Brain microvascular endothelial cell (primary cell): ENCODE data around the gene CSNK1D.

Source experiments
- DNase-seq: peaks from one replicate; pipeline ENCODE4 v3.0.0-alpha.2; 2020
- H3K27ac ChIP-seq: fragments of 250-450 bp; sonication (Bioruptor Pico); 2 replicates; pipeline ENCODE4 v1.5.1; 2020; ENCODE audit warnings: mild to moderate bottlenecking, moderate library complexity
- H3K27me3 ChIP-seq: fragments of 250-450 bp; sonication (Bioruptor Pico); replicated peaks from 2 replicates; pipeline ENCODE4 v1.5.1; 2020; ENCODE audit warnings: mild to moderate bottlenecking
- H3K36me3 ChIP-seq: fragments of 250-450 bp; sonication (Bioruptor Pico); replicated peaks from 2 replicates; pipeline ENCODE4 v1.5.1; 2020; ENCODE audit warnings: mild to moderate bottlenecking
- H3K4me3 ChIP-seq: 2 replicates; pipeline ENCODE4 v1.5.1; 2011; ENCODE audit warnings: low read depth, mild to moderate bottlenecking, control low read depth, low read length, moderate library complexity
- CTCF ChIP-seq: IDR thresholded peaks from 2 replicates; pipeline ENCODE4 v1.5.1; 2011; ENCODE audit warnings: low read depth, mild to moderate bottlenecking, moderate library complexity, low read length, control low read depth, inconsistent platforms; ENCODE audit errors: missing control alignments
- in situ Hi-C: cut with HindIII; loops from 2 replicates; pipeline ENCODE4 v1.10.0; 2017; ENCODE audit warnings: low sequenced_read_pairs, low pct_ligation_motif_present

The CSNK1D gene

GRCh38 chr17:82200743-82201497 lies 72.6 kb downstream of the CSNK1D start:
- DNase-seq = no peak
- Histone ChIP-seq H3K36me3 (peaks cover 10% of the 10 kb centered on the region), H3K4me3 (no peak overlapping the region), H3K27ac (no peak overlapping the region), H3K27me3 (no peaks in the 10 kb centered on the region)
- TF ChIP-seq CTCF = no peak
- in situ Hi-C loops = loop anchor here (10.0 kb wide), 1 partner anchor 134 kb away; the partner anchor contains the start of gene SECTM1

- H3K36me3 ChIP-seq = peaks cover 10% of the 10 kb centered on the region
- H3K4me3 ChIP-seq = no peak overlapping the region
- no peaks in the 10 kb centered on the region for H3K27me3 ChIP-seq
- in situ Hi-C loops = loop anchor here (10.0 kb wide), 1 partner anchor 135 kb away; the partner anchor contains the start of gene SECTM1
- no peak for DNase-seq
- TF ChIP-seq CTCF = no peak
- no peak overlapping the region for H3K27ac ChIP-seq
These were observed 73.4 kb downstream of the CSNK1D start for GRCh38 chr17:82200135-82200534.

GRCh38 chr17:82199496-82199895 lies 74.0 kb downstream of the CSNK1D start:
- H3K4me3 ChIP-seq = no peak overlapping the region
- in situ Hi-C loops = no loop called here
- H3K27me3 ChIP-seq = no peaks in the 10 kb centered on the region
- no peak for TF ChIP-seq CTCF
- peaks cover 17% of the 10 kb centered on the region for H3K36me3 ChIP-seq
- no peak for DNase-seq
- H3K27ac ChIP-seq = no peak overlapping the region

- Histone ChIP-seq H3K27me3 (no peaks in the 10 kb centered on the region), H3K36me3 (peaks cover 25% of the 10 kb centered on the region), H3K27ac (no peak overlapping the region), H3K4me3 (no peak overlapping the region)
- no peak for DNase-seq
- TF ChIP-seq CTCF = no peak
- in situ Hi-C loops = no loop called here
These were observed 75.4 kb downstream of the CSNK1D start for GRCh38 chr17:82198092-82198491.

- Histone ChIP-seq H3K27ac (no peak overlapping the region), H3K4me3 (no peak overlapping the region), H3K27me3 (no peaks in the 10 kb centered on the region), H3K36me3 (peaks cover 30% of the 10 kb centered on the region)
- no peak for TF ChIP-seq CTCF
- no peak for DNase-seq
- in situ Hi-C loops = no loop called here
These were observed 77.5 kb downstream of the CSNK1D start for GRCh38 chr17:82195675-82196672.
